ENCODE results near the gene GAN. TPM values are rescaled to one million over a fixed set of nuclear protein-coding genes. Genes with fewer than 3 reads are reported as not detected.

GAN gene
- total and polyA plus RNA-seq, 2 donors (not counting 1 experiment from before 2014, with no cell fraction given): 3.3 to 5.1 TPM

DNA sequence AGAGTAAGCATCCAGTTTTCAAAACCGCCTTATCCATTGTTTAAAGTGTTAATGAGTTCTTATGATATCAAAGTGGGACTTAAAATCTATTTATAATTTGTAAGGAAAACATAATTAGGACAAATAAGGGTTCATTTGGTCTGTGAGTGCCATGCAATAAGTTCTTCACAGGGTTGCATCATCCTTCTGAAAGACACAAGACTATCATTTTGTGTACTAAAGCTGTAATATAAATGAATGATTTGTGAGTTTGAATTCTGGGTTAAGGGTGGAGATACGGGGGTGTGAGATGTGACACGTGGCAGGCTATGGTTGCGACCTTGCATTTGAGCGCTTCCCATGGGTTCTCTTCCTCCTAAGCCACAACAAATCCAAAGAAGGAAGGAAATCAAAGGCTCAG lies 6.8 kb downstream of the GAN start:
- Histone ChIP-seq H2AFZ (ENCODE audit: low read length) (no peak overlapping the region), H4K20me1 (ENCODE audit: control insufficient read depth, extremely low read depth, insufficient read depth, low read length) (peaks cover 2% of the 10 kb centered on the region), H3K36me3 (ENCODE audit: control insufficient read depth, insufficient read depth, low read length) (no peaks in the 10 kb centered on the region), H3K4me2 (ENCODE audit: extremely low read depth, insufficient read depth, low read length) (no peak overlapping the region), H3K79me2 (ENCODE audit: control insufficient read depth, insufficient read depth, low read length) (peaks cover 23% of the 10 kb centered on the region), H3K4me3 (replicated peaks in 1 of 4; ENCODE audit: control extremely low read depth in 1 of 4, insufficient read depth in 1 of 4, low read depth in 3 of 4, low read length in 4 of 4) (no peak overlapping the region), H3K27me3 (ENCODE audit: control insufficient read depth, insufficient read depth, low read length) (no peaks in the 10 kb centered on the region), H3K9me3 (ENCODE audit: control insufficient read depth, insufficient read depth, low read depth, low read length) (no peaks in the 10 kb centered on the region), H3K4me1 (ENCODE audit: control insufficient read depth, extremely low read depth, insufficient read depth, low read length) (peaks cover 13% of the 10 kb centered on the region), H3K9ac (ENCODE audit: insufficient read depth, low read length) (no peak overlapping the region), H3K27ac (ENCODE audit: insufficient read depth, low read length) (no peak overlapping the region)
- no peak for TF ChIP-seq EZH2 (IDR thresholded peaks at IDR 0.05; ENCODE audit: low read length, missing control alignments)
- no peak for TF ChIP-seq CTCF (conservative IDR thresholded peaks at IDR 0.05 in 1 of 2, IDR thresholded peaks at IDR 0.05 in 1 of 2; ENCODE audit: low read depth in 1 of 2, low read length in 2 of 2)
- peak in 1 of 2 donors; percentile 3 for DNase-seq (ENCODE audit: low read depth in 2 of 2)

DNA sequence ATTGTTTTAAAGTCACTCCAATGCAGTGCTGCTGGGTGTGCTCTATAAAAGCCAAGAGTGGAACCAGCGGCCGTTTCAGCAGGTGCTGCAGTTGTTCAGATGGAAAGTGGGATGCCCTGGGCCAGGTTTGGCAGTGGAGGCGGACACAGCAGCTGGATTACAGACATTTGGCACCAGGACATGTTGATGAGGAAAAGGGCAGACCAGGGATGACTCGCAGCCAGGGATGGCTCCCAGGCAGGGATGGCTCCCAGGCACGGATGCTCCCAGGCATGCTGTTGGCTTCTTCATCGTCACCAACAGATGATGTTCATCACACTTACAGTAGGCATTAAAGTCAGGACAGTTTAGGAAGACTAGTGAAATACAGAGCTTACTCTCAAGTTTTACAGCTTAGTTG lies 10.0 kb downstream of the GAN start:
- no peak for DNase-seq (ENCODE audit: low read depth in 2 of 2)
- H3K27me3 ChIP-seq (ENCODE audit: control insufficient read depth, insufficient read depth, low read length): no peaks in the 10 kb centered on the region
- H3K9ac ChIP-seq (ENCODE audit: insufficient read depth, low read length): no peak overlapping the region
- H3K27ac ChIP-seq (ENCODE audit: insufficient read depth, low read length): no peak overlapping the region
- peaks cover 2% of the 10 kb centered on the region for H4K20me1 ChIP-seq (ENCODE audit: control insufficient read depth, extremely low read depth, insufficient read depth, low read length)
- TF ChIP-seq CTCF (conservative IDR thresholded peaks at IDR 0.05 in 1 of 2, IDR thresholded peaks at IDR 0.05 in 1 of 2; ENCODE audit: low read depth in 1 of 2, low read length in 2 of 2) (no peak), EZH2 (IDR thresholded peaks at IDR 0.05; ENCODE audit: low read length, missing control alignments) (no peak)
- peaks cover 5% of the 10 kb centered on the region for H3K4me1 ChIP-seq (ENCODE audit: control insufficient read depth, extremely low read depth, insufficient read depth, low read length)
- no peak overlapping the region for H3K4me2 ChIP-seq (ENCODE audit: extremely low read depth, insufficient read depth, low read length)
- H3K79me2 ChIP-seq (ENCODE audit: control insufficient read depth, insufficient read depth, low read length): peaks cover 8% of the 10 kb centered on the region
- H3K36me3 ChIP-seq (ENCODE audit: control insufficient read depth, insufficient read depth, low read length): no peaks in the 10 kb centered on the region
- H3K4me3 ChIP-seq (replicated peaks in 1 of 4; ENCODE audit: control extremely low read depth in 1 of 4, insufficient read depth in 1 of 4, low read depth in 3 of 4, low read length in 4 of 4): no peak overlapping the region
- H2AFZ ChIP-seq (ENCODE audit: low read length): no peak overlapping the region
- H3K9me3 ChIP-seq (ENCODE audit: control insufficient read depth, insufficient read depth, low read depth, low read length): no peaks in the 10 kb centered on the region

GRCh38 chr16:81327011-81327410 lies 12.2 kb downstream of the GAN start:
- Histone ChIP-seq H3K79me2 (ENCODE audit: control insufficient read depth, insufficient read depth, low read length) (peaks cover 3% of the 10 kb centered on the region), H3K9me3 (ENCODE audit: control insufficient read depth, insufficient read depth, low read depth, low read length) (no peaks in the 10 kb centered on the region)

More at GRCh38 chr16:81327011-81327410, 12.2 kb downstream of the GAN start:
- no peak overlapping the region for H3K27ac ChIP-seq (ENCODE audit: insufficient read depth, low read length)
- no peak overlapping the region for H3K9ac ChIP-seq (ENCODE audit: insufficient read depth, low read length)
- H3K36me3 ChIP-seq (ENCODE audit: control insufficient read depth, insufficient read depth, low read length): no peaks in the 10 kb centered on the region
- H4K20me1 ChIP-seq (ENCODE audit: control insufficient read depth, extremely low read depth, insufficient read depth, low read length): peaks cover 2% of the 10 kb centered on the region
- no peak overlapping the region for H2AFZ ChIP-seq (ENCODE audit: low read length)
- no peaks in the 10 kb centered on the region for H3K4me1 ChIP-seq (ENCODE audit: control insufficient read depth, extremely low read depth, insufficient read depth, low read length)
- no peaks in the 10 kb centered on the region for H3K27me3 ChIP-seq (ENCODE audit: control insufficient read depth, insufficient read depth, low read length)
- no peak overlapping the region for H3K4me3 ChIP-seq (replicated peaks in 1 of 4; ENCODE audit: control extremely low read depth in 1 of 4, insufficient read depth in 1 of 4, low read depth in 3 of 4, low read length in 4 of 4)
- H3K4me2 ChIP-seq (ENCODE audit: extremely low read depth, insufficient read depth, low read length): no peak overlapping the region
- TF ChIP-seq CTCF (conservative IDR thresholded peaks at IDR 0.05 in 1 of 2, IDR thresholded peaks at IDR 0.05 in 1 of 2; ENCODE audit: low read depth in 1 of 2, low read length in 2 of 2): no peak
- TF ChIP-seq EZH2 (IDR thresholded peaks at IDR 0.05; ENCODE audit: low read length, missing control alignments): no peak
- DNase-seq (ENCODE audit: low read depth in 2 of 2): no peak

Measured in fibroblast of lung (primary cell).